GM06990 (cell line): Measurements from ENCODE around the gene SERPINH1.

ENCODE experiments used
- DNase-seq: peaks from one replicate; pipeline ENCODE4 v3.0.0-alpha.2; 2011; ENCODE audit not compliant: insufficient read length; ENCODE audit errors: extremely low read depth
- H3K27me3 ChIP-seq: replicated peaks from 2 replicates; pipeline ENCODE4 v1.6.0; 2011; ENCODE audit warnings: low read length; ENCODE audit not compliant: control insufficient read depth, insufficient read depth
- H3K36me3 ChIP-seq: 2 replicates; pipeline ENCODE4 v1.5.1; 2011; ENCODE audit warnings: low read length; ENCODE audit not compliant: control insufficient read depth, insufficient read depth
- H3K4me3 ChIP-seq: replicated peaks from 2 replicates; pipeline ENCODE4 v1.5.1; 2011; ENCODE audit warnings: low read depth, mild to moderate bottlenecking, control low read depth, low read length
- CTCF ChIP-seq: IDR thresholded peaks from 2 replicates; pipeline ENCODE4 v1.5.1; 2011; ENCODE audit warnings: low read length, control low read depth, mild to moderate bottlenecking, inconsistent platforms; ENCODE audit not compliant: insufficient read depth, poor library complexity, severe bottlenecking

Gene SERPINH1

GRCh38 chr11:75527938-75528735, 33.9 kb upstream of the SERPINH1 start:
- Histone ChIP-seq H3K4me3 (no peak overlapping the region), H3K36me3 (no peaks in the 10 kb centered on the region), H3K27me3 (no peaks in the 10 kb centered on the region; the same call in 1 of the 2 replicates)
- TF ChIP-seq CTCF: no peak
- no peak for DNase-seq

GRCh38 chr11:75530577-75530976, 31.5 kb upstream of the SERPINH1 start:
- no peak for TF ChIP-seq CTCF
- no peaks in the 10 kb centered on the region for H3K36me3 ChIP-seq
- H3K27me3 ChIP-seq: no peaks in the 10 kb centered on the region; the same call in 1 of the 2 replicates
- no peak overlapping the region for H3K4me3 ChIP-seq
- DNase-seq: no peak

GRCh38 chr11:75531325-75531724, 30.7 kb upstream of the SERPINH1 start:
- TF ChIP-seq CTCF: no peak
- H3K4me3 ChIP-seq: no peak overlapping the region
- DNase-seq: no peak
- H3K27me3 ChIP-seq: no peaks in the 10 kb centered on the region; the same call in 1 of the 2 replicates
- H3K36me3 ChIP-seq: no peaks in the 10 kb centered on the region

GRCh38 chr11:75532200-75533048, 29.6 kb upstream of the SERPINH1 start:
- no peak for DNase-seq
- no peak overlapping the region for H3K4me3 ChIP-seq
- no peaks in the 10 kb centered on the region for H3K36me3 ChIP-seq
- H3K27me3 ChIP-seq: no peaks in the 10 kb centered on the region; the same call in 1 of the 2 replicates
- TF ChIP-seq CTCF: peak; percentile 74

- DNase-seq: no peak
- TF ChIP-seq CTCF: no peak
- no peak overlapping the region for H3K4me3 ChIP-seq
- no peaks in the 10 kb centered on the region; the same call in 1 of the 2 replicates for H3K27me3 ChIP-seq
- no peaks in the 10 kb centered on the region for H3K36me3 ChIP-seq
Observed at GRCh38 chr11:75533896-75534258, 28.2 kb upstream of the SERPINH1 start.
